ENCODE measurements around the gene TTYH2.
"Not testable (repeated sequence)": the region's sequence is repeated elsewhere in the genome, so short reads cannot be mapped to it uniquely, and the experiment has no call there.

Gene TTYH2, protein sequence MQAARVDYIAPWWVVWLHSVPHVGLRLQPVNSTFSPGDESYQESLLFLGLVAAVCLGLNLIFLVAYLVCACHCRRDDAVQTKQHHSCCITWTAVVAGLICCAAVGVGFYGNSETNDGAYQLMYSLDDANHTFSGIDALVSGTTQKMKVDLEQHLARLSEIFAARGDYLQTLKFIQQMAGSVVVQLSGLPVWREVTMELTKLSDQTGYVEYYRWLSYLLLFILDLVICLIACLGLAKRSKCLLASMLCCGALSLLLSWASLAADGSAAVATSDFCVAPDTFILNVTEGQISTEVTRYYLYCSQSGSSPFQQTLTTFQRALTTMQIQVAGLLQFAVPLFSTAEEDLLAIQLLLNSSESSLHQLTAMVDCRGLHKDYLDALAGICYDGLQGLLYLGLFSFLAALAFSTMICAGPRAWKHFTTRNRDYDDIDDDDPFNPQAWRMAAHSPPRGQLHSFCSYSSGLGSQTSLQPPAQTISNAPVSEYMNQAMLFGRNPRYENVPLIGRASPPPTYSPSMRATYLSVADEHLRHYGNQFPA

GRCh38 chr17:74212913-74213791 lies at the start of gene TTYH2:
TSS of gene TTYH2 (plus strand) at chr17:74213571. CDS start at chr17:74213588, 17 bp downstream.
- DNase-seq: peak; percentile 23

DNA sequence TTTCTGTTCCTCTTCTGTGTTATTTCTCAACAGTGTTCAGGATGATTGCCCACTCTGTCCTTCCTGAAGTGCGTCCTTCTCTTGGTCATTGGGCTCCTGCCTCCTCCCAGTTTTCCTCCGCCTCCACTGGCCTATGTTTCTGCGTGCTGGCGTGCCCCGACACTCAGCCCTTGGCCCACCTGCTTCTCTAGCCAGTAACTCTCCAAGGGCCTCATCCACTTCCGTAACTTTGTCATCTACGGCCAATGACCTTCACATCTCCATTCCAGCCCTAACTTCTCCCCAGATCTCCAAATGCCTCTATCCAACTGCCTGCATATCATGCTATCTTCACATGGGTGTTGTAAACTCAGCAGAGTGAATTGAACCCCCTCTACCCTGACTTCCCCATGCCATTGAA lies 49.5 kb upstream of the TTYH2 start:
- no peak for DNase-seq

- DNase-seq: no peak
These were observed 48.8 kb upstream of the TTYH2 start for GRCh38 chr17:74164446-74165045.

DNA sequence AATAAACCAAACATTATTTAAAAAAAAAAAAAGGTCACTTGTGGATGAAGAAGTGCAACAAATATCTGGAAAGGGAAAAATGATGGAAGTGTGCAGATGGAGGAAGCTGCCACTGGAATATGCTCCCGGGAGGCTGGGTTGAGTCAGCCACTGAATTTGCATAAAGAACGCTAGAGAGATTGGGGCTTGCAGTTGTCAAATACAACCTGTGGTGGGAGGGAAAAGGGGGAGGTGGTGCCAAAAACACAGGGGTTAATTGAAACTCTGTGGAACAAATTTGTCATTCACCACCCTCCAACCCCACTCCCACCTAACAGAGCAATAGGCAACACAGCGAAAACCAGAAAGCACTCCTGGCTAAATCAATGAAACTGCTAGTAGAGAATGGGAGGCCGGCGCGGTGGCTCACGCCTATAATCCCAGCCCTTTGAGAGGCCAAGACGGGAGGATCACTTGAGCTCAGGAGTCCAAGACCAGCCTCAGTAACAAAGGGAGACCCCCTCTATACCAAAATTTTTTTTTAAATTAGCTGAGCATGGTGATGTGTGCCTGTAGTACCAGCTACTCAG lies 47.5 kb upstream of the TTYH2 start:
- DNase-seq: no peak

- no peak for DNase-seq
These were observed 42.4 kb upstream of the TTYH2 start for GRCh38 chr17:74170924-74171323.

DNA sequence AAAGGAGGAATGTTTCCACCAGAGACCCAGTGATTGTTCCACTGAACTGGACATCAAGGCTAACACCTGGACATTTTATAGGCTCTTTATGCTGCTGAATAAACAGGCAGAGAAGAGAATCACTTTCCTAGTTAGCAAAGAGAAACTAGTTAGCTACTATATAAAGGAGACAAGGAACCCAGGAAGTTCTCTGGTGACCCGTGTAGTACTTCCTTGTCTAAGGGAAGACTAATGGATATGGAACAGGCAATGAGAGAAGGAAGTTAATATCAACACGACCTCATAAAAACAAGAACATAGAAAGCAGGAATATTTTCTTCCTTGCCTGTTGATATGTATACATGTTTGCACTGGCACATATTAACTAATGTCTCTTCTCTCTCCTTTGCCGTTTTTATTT lies 40.7 kb upstream of the TTYH2 start:
- DNase-seq: no peak

- no peak for DNase-seq
These were observed 36.8 kb upstream of the TTYH2 start for GRCh38 chr17:74176546-74177001.

DNA sequence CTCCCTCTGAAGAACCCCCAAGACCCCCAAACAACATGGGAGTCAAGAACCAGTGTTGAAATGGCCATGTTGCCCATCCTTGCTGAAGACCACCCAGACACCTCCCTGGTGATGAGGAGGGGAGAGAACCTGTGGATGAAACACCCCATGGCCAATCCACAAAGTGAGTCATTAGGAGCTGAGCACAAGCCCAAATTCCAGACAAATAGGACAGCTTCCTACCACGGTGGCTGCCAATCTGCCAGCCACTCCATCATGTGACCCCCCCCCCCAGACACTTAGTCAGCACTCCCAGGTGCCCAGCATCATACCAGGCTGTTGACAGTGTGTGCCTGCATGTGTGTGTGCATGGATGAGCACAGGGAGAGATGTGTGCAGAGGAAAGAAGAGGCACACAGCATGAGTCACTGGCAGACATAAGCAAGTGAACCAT lies 36.3 kb upstream of the TTYH2 start:
- no peak for DNase-seq

- DNase-seq: no peak
These were observed 33.8 kb upstream of the TTYH2 start for GRCh38 chr17:74179576-74179975.

DNA sequence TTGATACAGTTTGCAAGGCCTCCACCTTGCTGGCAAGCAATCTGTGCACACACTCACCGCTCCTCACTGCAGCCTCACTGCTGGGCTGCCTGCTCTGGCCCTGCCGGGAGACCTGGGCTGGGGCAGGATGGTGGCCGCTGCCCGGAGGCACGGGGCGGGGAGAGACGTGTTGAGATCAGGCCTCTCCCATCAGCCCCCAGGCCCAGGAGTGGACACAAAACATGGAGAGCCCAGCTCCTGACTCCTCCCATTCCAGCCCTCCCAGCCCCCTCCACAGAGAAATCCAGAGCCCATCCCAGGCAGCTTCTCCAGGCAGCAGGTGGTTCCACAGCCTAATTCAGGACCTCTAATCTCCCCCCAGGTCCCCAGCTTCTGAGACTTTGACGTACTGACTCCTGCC lies 33.0 kb upstream of the TTYH2 start:
- no peak for DNase-seq

DNA sequence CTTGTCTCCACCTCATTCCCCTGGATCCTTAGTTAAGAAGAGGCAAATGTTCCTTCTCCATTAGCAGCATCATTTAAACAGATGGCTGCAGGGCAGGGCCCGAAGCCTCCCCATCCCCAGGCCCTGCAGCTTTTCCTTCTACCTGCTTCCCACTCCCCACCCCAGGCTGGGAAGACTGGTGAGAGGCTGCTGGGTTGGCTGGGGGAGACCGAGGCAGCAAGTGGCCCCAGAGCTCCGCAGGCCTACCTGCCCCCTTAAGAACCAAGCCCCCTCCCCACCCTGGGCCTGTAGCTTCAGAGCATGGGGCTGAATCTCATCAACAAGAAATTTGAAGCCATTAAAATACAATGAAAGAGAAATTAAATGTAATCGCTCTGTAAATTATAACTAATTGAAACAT lies 32.0 kb upstream of the TTYH2 start:
- DNase-seq: no peak

DNA sequence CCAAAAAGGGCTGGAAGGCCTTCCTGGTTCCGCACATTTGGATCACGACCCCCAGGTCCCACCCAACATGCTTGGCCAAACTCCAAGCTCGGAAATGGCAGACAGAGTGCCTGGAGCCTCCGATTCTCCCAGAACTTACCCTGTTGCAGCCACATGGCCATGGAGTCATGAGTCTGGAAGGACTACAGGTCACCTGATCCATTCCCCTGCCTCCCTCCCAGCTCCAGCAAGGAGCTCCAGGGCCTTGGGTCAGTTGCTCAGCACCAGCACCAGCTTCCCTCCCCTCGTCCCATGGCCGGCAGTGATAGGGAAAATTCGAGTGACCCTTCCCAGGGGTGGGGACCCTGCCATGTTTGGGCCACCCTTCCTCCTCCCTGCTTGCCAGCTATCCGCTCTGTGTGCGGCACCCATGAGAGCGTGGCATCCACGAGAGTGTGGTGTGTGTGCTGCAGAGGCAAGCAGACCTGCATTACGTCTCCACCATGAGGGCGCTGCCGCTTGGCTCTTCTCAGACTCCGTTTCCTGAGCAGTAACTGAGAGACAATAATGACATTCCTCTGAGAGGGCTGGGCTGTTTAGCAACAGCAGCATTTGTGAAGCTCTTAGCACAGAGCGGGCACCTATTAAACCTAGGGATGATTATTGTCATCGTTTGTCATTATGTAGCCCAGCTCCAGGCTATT lies 31.2 kb upstream of the TTYH2 start:
- no peak for DNase-seq

GRCh38 chr17:74183411-74183810 lies 30.0 kb upstream of the TTYH2 start:
- DNase-seq: no peak

GRCh38 chr17:74185571-74186185 lies 27.7 kb upstream of the TTYH2 start:
- DNase-seq: no peak

- no peak for DNase-seq
These were observed 26.9 kb upstream of the TTYH2 start for GRCh38 chr17:74186498-74186897.

DNA sequence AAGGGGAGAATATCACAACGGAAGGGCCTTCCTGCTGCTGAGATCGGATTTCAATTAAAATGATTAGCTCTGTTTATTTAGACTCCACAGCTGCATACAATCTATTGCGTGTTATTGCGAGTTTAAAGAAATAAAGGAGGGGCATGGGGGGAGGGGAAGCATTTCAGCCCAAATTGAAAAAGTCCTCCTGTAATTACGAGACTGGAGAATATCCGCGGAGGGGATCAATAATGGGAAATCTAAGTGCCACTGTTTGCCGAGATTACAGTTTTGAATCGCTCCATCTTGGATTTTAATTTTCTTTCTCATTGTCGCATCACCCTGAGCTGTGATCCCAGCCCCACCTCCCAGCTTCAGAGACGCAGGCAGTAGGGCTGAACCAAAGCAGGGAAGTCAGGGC lies 25.6 kb upstream of the TTYH2 start:
- DNase-seq: no peak

DNA sequence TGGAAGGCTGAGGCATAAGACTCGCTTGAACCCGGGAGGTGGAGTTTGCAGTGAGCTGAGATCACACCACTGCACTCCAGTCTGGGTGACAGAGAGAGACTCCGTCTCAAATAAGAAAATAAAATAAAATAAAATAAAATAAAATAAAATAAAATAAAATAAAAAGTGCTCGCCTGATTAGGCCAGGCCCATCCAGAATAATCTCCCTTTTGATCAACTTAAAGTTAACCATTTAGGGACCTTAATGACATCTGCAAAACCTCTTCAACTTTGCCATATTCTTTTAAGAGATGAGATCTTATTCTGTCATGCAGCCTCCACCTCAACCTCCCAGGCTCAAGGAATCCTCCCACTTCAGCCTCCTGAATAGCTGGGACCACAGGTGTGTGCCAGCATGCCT lies 24.7 kb upstream of the TTYH2 start:
- not testable (repeated sequence) for DNase-seq

GRCh38 chr17:74190154-74190553 lies 23.2 kb upstream of the TTYH2 start:
- no peak for DNase-seq

DNA sequence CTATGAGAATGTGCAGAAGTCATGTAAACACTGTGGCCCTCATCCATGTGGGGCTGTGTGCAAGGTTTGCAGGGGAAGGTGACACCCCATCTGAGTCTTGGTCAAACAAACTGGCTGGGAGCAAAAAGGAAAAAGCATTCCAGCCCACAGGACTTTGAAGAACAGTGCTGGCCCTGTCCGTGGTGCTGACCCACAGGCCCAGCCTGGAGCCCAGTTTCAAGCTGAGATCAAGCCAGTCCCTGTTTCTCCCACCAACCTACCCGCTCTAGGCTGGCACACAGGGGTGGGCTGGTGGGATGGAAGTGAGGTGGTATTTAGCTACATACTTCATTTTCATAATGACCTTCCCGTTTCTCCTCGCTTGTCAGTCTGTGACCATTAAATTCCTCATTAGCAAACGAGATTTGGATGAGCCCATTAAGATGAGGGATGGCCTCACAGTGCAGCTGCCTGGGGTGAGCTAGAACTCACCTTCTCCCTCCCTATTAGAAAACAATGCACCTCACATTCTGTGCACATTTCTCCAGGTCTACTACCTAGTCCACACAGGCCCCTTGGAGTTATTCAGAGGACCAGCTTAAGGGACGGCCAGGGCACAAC lies 22.5 kb upstream of the TTYH2 start:
- no peak for DNase-seq

DNA sequence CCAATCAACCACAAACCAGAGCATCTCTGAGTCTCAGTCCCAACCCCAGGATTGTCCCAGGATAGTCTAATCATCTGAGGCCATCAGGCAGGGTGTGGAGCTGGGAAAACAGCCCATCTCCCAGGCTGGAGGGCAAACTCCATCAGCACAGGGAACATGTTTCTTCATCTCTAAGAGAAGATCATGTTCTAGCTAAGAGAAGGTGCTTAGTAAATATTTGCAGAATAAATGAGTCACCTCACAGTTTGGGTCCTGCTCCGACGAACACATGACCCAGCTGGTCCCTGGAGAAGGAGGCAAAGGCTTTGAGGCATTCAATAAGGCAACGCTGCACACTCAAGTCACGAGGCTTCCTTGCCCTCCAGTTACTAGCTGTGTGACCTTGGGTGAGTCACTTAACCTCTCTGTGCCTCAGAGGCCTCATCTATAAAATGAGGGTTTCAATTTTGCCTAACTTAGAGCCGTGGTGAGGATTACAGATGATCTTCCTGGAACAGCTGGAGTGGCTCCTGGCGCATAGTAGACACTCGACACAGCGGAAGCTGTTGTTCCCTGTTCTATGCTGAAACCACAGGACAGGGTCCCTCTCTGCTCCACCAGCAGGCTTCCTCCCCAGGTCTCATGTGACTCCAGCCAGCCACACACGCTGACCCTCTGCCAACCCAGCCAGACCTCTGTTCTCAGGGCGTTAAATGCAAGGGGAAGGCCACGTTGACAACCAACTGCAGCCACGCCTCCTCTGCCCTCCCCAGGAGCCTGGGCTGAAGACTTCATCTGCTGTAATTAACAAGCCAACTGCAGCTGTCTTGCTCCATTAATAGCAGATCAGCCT lies 20.2 kb upstream of the TTYH2 start:
- DNase-seq: no peak

Measured in GF-D8 (cell line).